ENCODE results near the gene CHST7.

CHST7 gene

DNA sequence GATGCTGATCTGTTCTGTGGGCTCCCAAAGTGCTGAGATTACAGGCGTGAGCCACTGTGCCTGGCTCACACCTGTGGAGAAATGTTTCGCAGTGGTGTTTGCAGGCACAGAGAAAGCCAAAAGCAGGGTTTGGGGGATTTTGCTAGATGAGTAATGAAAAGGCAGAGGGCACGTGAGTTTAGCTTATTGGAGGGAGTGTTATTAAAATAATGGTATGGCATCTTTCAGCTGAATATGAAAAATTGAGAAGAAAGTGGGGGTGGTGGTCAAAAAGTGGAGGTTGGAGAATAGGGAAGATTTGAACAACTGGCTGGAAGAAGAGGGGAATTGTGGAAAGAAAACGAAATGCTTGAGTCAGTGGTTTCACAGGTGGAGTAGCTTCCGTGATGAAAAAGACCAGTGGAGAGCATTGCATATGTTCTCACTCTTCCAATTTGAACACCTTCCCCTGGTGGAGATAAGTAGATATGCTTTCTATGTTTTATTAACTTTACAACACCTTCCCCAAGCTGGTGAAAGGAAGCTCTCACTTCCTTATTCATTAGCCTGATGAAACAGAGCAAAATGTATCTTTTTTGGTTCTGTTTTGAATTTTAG is 1.1 kb upstream of the CHST7 start:
- no peak for DNase-seq (ENCODE audit: low read depth, low spot score)

DNA sequence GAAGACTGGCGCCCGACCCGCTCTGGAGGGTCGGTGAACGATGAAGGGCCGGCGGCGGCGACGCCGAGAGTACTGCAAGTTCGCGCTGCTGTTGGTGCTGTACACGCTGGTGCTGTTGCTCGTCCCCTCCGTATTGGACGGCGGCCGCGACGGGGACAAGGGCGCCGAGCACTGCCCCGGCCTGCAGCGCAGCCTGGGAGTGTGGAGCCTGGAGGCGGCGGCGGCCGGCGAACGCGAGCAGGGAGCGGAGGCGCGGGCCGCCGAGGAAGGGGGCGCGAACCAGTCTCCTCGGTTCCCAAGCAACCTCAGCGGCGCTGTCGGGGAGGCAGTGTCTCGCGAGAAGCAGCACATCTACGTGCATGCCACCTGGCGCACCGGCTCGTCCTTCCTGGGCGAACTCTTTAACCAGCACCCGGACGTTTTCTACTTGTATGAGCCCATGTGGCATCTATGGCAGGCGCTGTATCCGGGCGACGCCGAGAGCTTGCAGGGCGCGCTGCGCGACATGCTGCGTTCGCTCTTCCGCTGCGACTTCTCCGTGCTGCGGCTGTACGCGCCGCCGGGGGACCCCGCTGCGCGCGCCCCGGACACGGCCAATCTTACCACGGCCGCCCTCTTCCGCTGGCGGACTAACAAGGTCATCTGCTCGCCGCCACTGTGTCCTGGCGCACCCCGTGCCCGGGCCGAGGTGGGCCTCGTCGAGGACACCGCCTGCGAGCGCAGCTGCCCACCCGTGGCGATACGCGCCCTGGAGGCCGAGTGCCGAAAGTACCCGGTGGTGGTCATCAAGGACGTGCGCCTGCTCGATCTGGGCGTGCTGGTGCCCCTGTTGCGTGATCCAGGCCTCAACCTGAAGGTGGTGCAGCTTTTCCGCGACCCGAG is 568 bp downstream of the CHST7 start:
- no peak for DNase-seq (ENCODE audit: low read depth, low spot score)

DNA sequence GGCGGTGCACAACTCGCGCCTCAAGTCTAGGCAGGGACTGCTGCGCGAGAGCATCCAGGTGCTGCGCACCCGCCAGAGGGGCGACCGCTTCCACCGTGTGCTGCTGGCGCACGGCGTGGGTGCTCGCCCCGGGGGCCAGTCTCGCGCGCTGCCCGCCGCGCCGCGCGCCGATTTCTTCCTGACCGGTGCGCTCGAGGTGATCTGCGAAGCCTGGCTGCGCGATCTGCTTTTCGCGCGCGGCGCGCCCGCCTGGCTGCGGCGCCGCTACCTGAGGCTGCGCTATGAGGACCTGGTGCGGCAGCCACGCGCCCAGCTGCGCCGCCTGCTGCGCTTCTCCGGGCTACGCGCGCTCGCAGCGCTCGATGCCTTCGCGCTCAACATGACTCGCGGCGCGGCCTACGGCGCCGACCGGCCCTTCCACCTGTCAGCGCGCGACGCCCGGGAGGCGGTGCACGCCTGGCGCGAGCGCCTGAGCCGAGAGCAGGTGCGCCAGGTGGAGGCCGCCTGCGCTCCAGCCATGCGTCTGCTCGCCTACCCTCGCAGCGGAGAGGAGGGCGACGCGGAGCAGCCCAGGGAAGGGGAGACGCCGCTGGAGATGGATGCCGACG is 1.3 kb downstream of the CHST7 start:
- DNase-seq (ENCODE audit: low read depth, low spot score), result no peak

- DNase-seq (ENCODE audit: low read depth, low spot score), result no peak
Measured at GRCh38 chrX:46575586-46575985, 2.0 kb downstream of the CHST7 start.

GRCh38 chrX:46575991-46576392 is 2.4 kb downstream of the CHST7 start:
- no peak for DNase-seq (ENCODE audit: low read depth, low spot score)

- no peak for DNase-seq (ENCODE audit: low read depth, low spot score)
Measured at GRCh38 chrX:46576458-46576857, 2.9 kb downstream of the CHST7 start.

- no peak for DNase-seq (ENCODE audit: low read depth, low spot score)
Measured at GRCh38 chrX:46577221-46578005, 3.8 kb downstream of the CHST7 start.

- no peak for DNase-seq (ENCODE audit: low read depth, low spot score)
Measured at GRCh38 chrX:46579250-46579649, 5.7 kb downstream of the CHST7 start.

- no peak for DNase-seq (ENCODE audit: low read depth, low spot score)
Measured at GRCh38 chrX:46580613-46581012, 7.0 kb downstream of the CHST7 start.

DNA sequence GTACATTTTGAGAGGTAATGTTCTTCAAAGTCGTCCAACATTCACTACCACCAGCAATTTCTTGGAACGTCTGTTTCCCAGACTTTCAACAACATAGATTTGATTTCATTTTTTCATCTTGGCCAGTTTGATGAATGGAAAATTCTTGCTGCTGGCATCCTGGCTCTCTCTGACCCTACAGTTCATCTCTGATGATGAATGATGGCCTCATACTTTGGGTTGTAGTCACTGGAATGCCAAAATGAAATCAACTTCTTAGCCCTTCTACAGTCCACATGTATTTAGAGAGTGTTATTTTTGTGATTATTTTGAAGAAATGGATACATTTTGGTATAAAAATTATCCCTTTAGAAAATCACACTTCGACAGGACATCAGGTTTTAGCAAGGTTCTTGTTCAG is 8.8 kb downstream of the CHST7 start:
- DNase-seq (ENCODE audit: low read depth, low spot score), result no peak

DNA sequence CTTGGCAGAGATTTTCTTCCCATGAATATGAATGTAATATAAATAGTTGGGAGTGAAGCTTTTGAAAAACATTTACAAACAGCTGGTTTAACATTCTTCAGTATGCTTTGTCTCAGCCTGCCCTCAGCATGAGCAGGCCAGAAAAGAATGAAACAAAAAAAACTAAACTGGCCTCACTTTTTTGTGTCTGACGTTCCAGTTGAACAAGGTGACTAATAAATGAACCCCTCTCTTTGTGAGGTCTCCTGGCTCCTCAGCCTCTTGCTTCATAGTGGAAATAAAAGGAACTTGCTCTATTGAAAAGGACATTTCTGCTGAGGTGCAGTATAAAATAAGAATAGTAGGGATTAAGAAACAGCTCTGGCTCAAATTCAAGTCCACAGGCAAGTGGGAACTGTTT is 9.4 kb downstream of the CHST7 start:
- no peak for DNase-seq (ENCODE audit: low read depth, low spot score)

GRCh38 chrX:46584736-46585135 is 11.2 kb downstream of the CHST7 start:
- no peak for DNase-seq (ENCODE audit: low read depth, low spot score)

GRCh38 chrX:46587158-46587557 is 13.6 kb downstream of the CHST7 start:
- DNase-seq (ENCODE audit: low read depth, low spot score), result no peak

DNA sequence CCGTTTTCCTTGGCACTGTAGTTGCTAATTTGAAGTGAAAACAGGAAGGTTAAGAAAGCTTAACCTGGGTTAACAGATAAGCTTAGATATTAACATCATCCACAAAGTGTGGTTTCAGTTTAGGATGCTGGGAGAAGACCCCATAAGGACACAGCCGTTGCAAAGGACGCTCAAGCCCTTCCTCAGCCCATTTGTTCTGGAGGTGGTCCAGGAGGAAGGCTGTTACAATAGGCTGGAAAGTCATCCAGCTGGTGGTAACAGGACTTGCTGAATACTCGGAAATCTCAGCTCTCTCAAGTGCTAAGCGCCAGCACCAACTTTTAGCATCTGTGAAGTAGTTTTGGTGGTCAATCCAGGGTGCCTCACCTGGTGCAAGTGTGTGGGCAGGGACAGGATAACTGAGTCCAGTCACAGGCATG is 14.2 kb downstream of the CHST7 start:
- DNase-seq (ENCODE audit: low read depth, low spot score), result no peak

DNA sequence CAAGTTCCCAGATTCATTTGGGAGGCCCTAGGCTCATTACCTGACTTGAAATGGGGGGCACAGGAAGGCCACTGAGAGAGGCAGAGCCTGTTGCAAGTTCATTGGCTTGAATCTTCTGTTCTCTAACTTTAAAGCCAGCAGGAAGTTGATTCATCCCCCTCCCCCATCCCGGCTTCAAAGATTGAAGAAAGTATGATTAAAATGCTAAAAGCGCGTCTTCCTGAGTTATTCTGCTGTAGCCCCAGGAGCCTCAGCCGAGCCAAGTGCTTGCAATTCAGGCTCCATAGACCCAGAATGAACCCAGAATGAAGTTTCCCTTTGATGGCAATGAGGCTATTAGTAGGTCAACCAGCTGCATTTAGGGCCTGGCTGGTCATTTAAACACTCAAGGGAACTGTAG is 14.7 kb downstream of the CHST7 start:
- no peak for DNase-seq (ENCODE audit: low read depth, low spot score)

DNA sequence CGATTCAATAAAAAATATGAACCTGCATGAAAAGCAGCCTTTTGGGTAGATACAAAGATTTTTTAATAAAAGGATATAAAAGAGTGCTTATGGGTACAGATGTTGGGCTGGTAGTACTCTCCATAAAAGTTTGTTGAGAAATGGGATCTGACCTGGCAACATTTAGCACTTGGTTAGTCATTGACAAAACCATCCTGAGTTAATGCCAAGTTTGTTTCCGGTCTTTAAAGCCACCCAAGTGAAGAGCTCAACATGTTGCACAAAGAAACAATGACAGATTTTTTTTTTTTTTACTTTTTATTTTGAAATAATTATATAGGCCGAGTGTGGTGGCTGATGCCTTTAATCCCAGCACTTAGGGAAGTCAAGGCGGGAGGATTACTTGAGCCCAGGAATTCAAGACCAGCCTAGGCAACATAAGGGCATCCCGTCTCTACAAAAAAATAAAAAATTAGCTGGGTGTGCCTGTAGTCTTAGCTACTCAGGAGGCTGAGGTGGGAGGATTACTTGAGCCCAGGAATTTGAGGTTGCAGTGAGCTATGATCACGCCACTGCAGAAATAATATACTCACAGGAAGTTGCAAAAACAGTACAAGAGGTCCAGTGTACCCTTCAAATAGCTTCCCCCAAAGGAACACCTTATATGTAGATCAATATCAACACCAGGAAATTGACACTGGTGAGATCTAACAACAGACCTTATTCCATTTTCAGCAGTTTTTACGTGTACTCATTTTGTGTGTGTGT is 16.6 kb downstream of the CHST7 start:
- no peak for DNase-seq (ENCODE audit: low read depth, low spot score)

GRCh38 chrX:46595084-46595483 is 21.5 kb downstream of the CHST7 start:
- no peak for DNase-seq (ENCODE audit: low read depth, low spot score)

- no peak for DNase-seq (ENCODE audit: low read depth, low spot score)
Measured at GRCh38 chrX:46597208-46597607, 23.6 kb downstream of the CHST7 start.

DNA sequence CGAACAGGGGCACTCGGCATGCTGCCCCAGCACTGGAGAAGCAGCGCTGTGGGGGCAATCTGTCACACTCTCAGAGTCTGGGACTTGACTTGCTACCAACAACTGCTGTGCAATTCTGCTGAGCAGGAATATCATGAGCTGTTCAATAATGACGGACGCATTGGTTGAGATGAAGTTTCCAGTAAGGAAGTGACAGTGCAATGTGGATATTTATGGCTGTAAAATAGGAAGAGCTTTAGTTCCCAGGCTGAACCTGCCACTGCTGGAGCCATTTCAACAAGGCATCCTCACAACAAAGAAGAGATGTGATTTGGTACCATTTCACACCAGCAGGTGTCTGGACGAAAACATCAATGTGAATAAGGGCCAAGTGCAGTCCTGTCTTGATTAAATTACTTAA is 24.2 kb downstream of the CHST7 start:
- no peak for DNase-seq (ENCODE audit: low read depth, low spot score)

- no peak for DNase-seq (ENCODE audit: low read depth, low spot score)
Measured at GRCh38 chrX:46599051-46599560, 25.5 kb downstream of the CHST7 start.

GRCh38 chrX:46601283-46601682 is 27.7 kb downstream of the CHST7 start:
- no peak for DNase-seq (ENCODE audit: low read depth, low spot score)

Measured in activated naive CD8-positive, alpha-beta T cell treated with anti-CD3 and anti-CD28 coated beads, Interleukin-2, amount 50 U/mL, for 16 hours (primary cell).